ENCODE data around the gene ANGPTL2.

ANGPTL2 gene

DNA sequence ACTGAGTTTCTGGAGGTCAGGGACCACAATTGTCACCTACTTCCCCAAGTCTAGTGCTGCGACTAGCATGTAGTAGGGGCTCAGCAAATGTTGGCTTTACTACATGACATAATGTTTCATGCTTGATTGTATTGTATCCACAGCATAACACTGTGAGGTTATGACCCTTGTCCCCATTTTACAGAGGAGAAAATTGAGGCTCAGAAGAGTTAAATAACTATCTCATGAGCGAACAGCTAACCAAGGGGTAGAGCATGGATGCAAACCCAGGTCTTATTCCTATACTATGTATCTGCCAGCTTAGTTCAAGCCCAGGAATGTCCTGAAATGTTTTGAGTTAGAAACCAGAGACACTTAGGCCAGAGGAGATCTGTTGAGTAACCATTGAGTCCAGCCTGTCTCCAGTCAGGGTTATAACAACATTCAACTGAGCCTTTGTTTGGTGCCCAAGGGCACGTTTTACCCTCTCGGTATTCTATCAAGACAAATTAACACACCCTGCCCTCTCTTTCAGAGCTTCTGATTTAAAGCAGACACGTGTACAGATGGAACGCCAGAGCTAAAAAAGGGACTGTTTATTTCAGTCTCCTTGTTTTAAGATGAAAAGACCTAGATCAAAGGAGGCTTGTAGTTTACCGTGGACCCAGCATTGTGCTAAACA lies 16.5 kb downstream of the ANGPTL2 start:
- peaks cover 0 to 4% (median 0%) of the 10 kb centered on the region in 11 experiments; a peak in 3 of 22 replicates for H4K20me1 ChIP-seq
- no peak for TF ChIP-seq Cebpa-rat (IDR thresholded peaks at IDR 0.05)
- H3K4me2 ChIP-seq = no peak overlapping the region
- H3K27ac ChIP-seq = no peak overlapping the region
- H3K4me3 ChIP-seq = no peak overlapping the region
- H3K27me3 ChIP-seq = no peaks in the 10 kb centered on the region; a peak in 1 of 22 replicates
- peaks cover 0 to 72% (median 12%) of the 10 kb centered on the region in 11 experiments; a peak in 13 of 22 replicates for H3K36me3 ChIP-seq
- H3K9ac ChIP-seq = no peak overlapping the region
- peaks cover 0 to 19% (median 9%) of the 10 kb centered on the region in 10 experiments; a peak in 11 of 20 replicates for H3K4me1 ChIP-seq
- H3K9me3 ChIP-seq (replicated peaks in 1 of 11) = no peaks in the 10 kb centered on the region

DNA sequence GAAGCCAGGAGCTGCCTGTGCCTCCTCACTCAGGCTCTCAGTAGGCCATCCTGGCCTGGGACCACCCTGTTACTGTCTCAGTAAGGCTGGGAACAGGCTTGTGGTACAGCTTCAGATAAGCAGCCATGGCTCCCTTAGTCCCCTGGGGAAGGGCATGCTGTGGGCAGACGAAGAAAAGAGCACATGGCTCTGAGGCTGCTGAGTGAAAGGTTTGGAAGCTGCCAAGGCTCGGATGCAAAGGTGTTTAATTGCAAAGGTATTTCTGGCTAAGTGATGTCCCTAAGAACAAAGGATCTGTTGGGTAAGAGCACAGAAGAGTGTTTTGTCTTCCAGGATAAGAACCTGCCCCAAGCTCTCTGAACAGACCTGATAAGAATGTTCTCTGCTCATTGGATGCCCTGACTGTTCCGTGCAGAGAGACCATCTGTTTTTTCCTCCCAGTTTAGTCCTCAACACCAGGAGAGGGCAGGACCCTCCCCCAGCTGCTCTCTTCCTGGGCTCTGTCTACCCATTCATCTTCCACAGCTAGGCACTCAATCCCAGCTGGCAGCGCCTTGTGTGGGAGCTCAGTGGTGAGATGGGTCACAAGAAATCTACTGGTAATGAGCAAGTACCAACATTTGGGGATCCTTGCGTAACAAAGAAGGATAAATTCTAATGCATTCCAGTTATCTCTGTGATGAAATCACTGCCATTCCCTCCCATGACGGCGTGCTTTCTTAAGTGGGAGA lies 17.7 kb downstream of the ANGPTL2 start:
- TF ChIP-seq Cebpa-rat (IDR thresholded peaks at IDR 0.05) = no peak
- Histone ChIP-seq H3K4me1 (peaks cover 0 to 19% (median 9%) of the 10 kb centered on the region in 10 experiments; a peak in 11 of 20 replicates), H3K4me2 (peak overlapping the region in 5 of 11 experiments; percentile 6 to 26 (median 20); a peak in 4 of 22 replicates)

DNA sequence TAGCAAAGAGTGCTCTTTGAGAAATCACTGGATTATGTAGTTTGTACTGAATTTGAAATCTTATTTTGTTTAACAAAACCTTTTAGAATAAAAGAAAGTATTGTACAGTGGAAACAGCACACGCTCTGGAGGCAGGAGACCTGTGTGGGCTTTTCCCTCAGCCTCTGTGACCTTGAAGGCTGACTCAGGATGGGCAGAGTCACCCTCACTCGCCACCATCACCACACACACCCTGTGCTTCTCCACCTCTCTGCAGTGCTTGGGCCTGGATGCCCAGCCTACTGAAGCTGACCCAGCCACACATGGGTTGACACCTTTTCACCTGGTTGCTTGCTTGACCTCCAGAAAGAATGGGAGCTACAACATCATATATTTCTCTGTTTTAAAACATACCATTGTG lies 19.6 kb downstream of the ANGPTL2 start:
- Histone ChIP-seq H3K27me3 (no peaks in the 10 kb centered on the region; a peak in 1 of 22 replicates), H3K36me3 (peaks cover 0 to 63% (median 12%) of the 10 kb centered on the region in 11 experiments; a peak in 13 of 22 replicates), H3K4me1 (peaks cover 0 to 19% (median 9%) of the 10 kb centered on the region in 10 experiments; a peak in 11 of 20 replicates), H3K4me3 (no peak overlapping the region), H3K4me2 (no peak overlapping the region; a peak in 1 of 22 replicates), H4K20me1 (0 out of 22 replicates have a peak, but pooled peaks cover 0 to 5% (median 0%) of the 10 kb centered on the region in 11 experiments), H3K9me3 (replicated peaks in 1 of 11) (no peaks in the 10 kb centered on the region), H3K9ac (no peak overlapping the region), H3K27ac (no peak overlapping the region)
- no peak for TF ChIP-seq Cebpa-rat (IDR thresholded peaks at IDR 0.05)

More for the DNA sequence above, 17.7 kb downstream of the ANGPTL2 start:
- Histone ChIP-seq H3K9me3 (replicated peaks in 1 of 11) (no peaks in the 10 kb centered on the region), H3K36me3 (peaks cover 0 to 72% (median 12%) of the 10 kb centered on the region in 11 experiments; a peak in 13 of 22 replicates), H3K9ac (no peak overlapping the region; a peak in 1 of 22 replicates), H3K4me3 (no peak overlapping the region), H3K27ac (no peak overlapping the region), H4K20me1 (peaks cover 0 to 5% (median 0%) of the 10 kb centered on the region in 11 experiments; a peak in 3 of 22 replicates), H3K27me3 (no peaks in the 10 kb centered on the region; a peak in 1 of 22 replicates)

DNA sequence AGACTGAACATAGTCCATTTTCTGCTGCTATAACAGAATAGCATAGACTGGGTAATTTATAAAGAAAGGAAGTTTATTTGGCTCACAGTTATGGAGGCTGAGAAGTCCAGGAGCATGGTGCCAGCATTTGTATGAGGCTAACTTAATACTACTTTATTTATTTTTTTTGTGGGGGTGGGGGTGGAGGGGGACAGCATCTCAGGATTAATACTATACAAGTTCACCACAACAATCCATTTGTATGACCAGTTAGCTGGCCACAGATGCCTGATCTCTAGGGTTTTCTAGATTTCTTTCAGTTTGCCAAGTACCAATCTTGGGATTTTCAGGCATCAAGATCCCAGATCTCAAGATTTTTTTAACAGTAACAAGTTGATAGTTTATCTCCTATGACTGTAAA lies 20.3 kb downstream of the ANGPTL2 start:
- no peaks in the 10 kb centered on the region for H3K27me3 ChIP-seq
- no peak overlapping the region for H3K4me2 ChIP-seq
- H3K9ac ChIP-seq = no peak overlapping the region
- no peak overlapping the region for H3K27ac ChIP-seq
- no peaks in the 10 kb centered on the region for H3K9me3 ChIP-seq (replicated peaks in 1 of 11)
- no peak for TF ChIP-seq Cebpa-rat (IDR thresholded peaks at IDR 0.05)
- H3K36me3 ChIP-seq = peaks cover 0 to 57% (median 12%) of the 10 kb centered on the region in 11 experiments; a peak in 11 of 22 replicates
- H4K20me1 ChIP-seq = 0 out of 22 replicates have a peak, but pooled peaks cover 0 to 5% (median 0%) of the 10 kb centered on the region in 11 experiments
- H3K4me1 ChIP-seq = peaks cover 0 to 19% (median 9%) of the 10 kb centered on the region in 10 experiments; a peak in 11 of 20 replicates
- no peak overlapping the region for H3K4me3 ChIP-seq

DNA sequence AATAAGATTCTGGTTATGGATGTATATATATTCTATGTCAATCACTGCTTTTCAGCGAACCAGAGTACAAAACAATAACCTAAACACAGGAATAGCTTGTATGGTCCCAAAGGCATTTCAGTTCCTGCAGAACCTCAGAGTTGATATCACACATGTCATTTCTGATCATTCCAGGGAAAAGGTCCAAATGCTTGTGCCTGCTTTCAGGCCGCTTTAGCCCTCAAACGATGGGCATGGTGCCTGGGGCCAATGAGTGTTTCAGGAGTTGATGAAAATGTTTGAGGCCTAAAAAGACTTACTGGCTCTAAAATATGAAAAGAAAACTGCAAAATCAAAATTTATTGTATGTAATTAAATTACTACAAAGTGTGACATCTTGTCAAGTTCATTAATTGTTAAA lies 22.8 kb downstream of the ANGPTL2 start:
- Histone ChIP-seq H3K4me1 (peaks cover 0 to 26% (median 18%) of the 10 kb centered on the region in 10 experiments; a peak in 16 of 20 replicates), H3K27me3 (no peaks in the 10 kb centered on the region), H4K20me1 (peaks cover 0 to 11% (median 0%) of the 10 kb centered on the region in 11 experiments; a peak in 2 of 22 replicates), H3K9me3 (replicated peaks in 1 of 11) (no peaks in the 10 kb centered on the region), H3K36me3 (peaks cover 0 to 33% (median 3%) of the 10 kb centered on the region in 11 experiments; a peak in 6 of 22 replicates), H3K9ac (no peak overlapping the region), H3K4me3 (no peak overlapping the region), H3K27ac (no peak overlapping the region), H3K4me2 (no peak overlapping the region)
- TF ChIP-seq Cebpa-rat (IDR thresholded peaks at IDR 0.05) = no peak

DNA sequence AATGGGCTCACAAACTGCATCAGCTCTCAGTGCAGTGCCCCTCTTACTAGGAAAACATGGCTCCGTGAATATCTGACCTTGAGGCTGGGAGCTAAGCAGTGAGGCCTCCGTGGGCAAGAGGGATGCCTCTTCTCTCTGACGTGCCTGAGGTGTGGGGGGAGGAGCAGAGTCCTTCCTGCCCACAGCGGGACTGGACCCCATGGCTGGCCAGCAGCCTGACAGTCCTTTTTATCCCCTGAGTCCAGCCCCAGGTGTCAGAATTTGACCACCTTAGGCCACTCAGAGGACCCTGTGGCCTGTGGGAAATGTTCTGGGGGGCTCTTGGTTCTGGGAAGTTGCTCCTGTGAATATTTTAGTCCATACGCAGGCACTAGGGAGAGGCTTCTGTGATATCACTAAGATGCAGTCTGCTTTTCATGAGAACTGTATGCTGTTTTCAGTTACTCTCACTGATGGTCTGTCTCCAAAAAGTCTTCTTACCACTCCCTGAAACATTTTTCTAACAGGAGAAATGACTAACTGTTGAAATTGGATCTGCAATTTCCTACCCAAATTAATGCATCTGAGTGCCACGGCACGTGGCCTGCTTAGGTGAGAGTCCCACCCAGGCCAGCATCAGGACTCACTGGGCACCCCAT lies 23.4 kb downstream of the ANGPTL2 start:
- TF ChIP-seq Cebpa-rat (IDR thresholded peaks at IDR 0.05) = no peak
- H3K4me2 ChIP-seq = no peak overlapping the region
- no peaks in the 10 kb centered on the region for H3K27me3 ChIP-seq
- no peak overlapping the region for H3K9ac ChIP-seq
- no peak overlapping the region for H3K4me3 ChIP-seq
- no peaks in the 10 kb centered on the region for H3K9me3 ChIP-seq (replicated peaks in 1 of 11)
- H3K4me1 ChIP-seq = peaks cover 0 to 20% (median 12%) of the 10 kb centered on the region in 10 experiments; a peak in 16 of 20 replicates
- peaks cover 0 to 27% (median 3%) of the 10 kb centered on the region in 11 experiments; a peak in 6 of 22 replicates for H3K36me3 ChIP-seq
- no peak overlapping the region for H3K27ac ChIP-seq
- peaks cover 0 to 11% (median 0%) of the 10 kb centered on the region in 11 experiments; a peak in 2 of 22 replicates for H4K20me1 ChIP-seq

DNA sequence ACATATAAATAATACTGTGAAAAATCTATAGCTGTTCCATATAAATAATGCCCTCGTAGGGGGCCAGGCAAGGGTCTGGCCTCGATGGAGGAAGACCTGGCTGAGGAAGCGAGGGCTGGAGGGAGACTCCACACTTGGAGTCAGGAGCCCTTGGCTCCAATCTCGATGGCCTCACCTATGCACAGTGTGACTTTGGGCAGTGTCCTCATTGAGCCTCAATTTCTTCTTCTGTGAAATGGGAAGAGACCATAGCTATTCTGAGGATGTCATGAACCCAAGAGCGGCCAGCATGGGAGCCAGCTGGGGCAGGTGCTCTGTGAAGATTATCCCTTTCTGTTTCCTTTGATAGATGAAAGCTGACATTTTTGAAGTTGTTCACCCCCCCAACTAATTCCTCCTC lies 24.8 kb downstream of the ANGPTL2 start:
- Histone ChIP-seq H3K4me2 (no peak overlapping the region), H3K9me3 (replicated peaks in 1 of 11) (no peaks in the 10 kb centered on the region), H3K9ac (no peak overlapping the region), H3K4me1 (peaks cover 0 to 13% (median 11%) of the 10 kb centered on the region in 10 experiments; a peak in 16 of 20 replicates), H4K20me1 (peaks cover 0 to 13% (median 0%) of the 10 kb centered on the region in 11 experiments; a peak in 3 of 22 replicates), H3K27me3 (no peaks in the 10 kb centered on the region), H3K27ac (no peak overlapping the region), H3K4me3 (no peak overlapping the region), H3K36me3 (peaks cover 0 to 14% (median 3%) of the 10 kb centered on the region in 11 experiments; a peak in 5 of 22 replicates)
- TF ChIP-seq Cebpa-rat (IDR thresholded peaks at IDR 0.05) = no peak

DNA sequence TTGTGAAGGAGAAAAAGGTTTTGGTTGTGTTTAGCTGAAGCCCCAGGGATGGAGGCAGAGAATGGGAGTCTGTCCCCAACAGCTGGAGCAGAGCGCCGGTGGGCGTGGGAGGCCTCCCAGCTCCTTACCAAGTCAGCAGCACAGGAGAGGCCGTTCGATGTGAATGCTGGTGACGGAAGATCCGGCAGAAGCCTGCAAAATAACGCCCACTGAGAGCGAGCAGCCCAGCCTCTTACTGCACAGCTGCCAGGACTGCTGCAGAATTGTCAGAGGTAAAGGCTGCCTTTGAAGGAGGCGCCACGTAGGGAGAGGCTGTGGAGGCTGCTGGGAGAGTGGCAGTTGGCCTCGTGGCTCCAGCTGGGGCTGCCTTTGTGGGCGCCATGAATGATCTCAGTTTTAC lies 26.2 kb downstream of the ANGPTL2 start:
- H3K4me2 ChIP-seq = peak overlapping the region in 9 of 11 experiments; percentile 26 to 58 (median 44); a peak in 16 of 22 replicates
- no peaks in the 10 kb centered on the region for H3K9me3 ChIP-seq (replicated peaks in 1 of 11)
- H3K4me1 ChIP-seq = peaks cover 0 to 19% (median 14%) of the 10 kb centered on the region in 10 experiments; a peak in 16 of 20 replicates
- peaks cover 0 to 18% (median 6%) of the 10 kb centered on the region in 11 experiments; a peak in 7 of 22 replicates for H3K36me3 ChIP-seq
- TF ChIP-seq Cebpa-rat (IDR thresholded peaks at IDR 0.05) = no peak
- no peak overlapping the region for H3K4me3 ChIP-seq
- H3K27ac ChIP-seq = 0 out of 22 replicates have a peak overlapping the region, but pooled peaks of 1 of the 11 experiments have one; percentile 6
- 0 out of 22 replicates have a peak, but pooled peaks cover 0 to 9% (median 0%) of the 10 kb centered on the region in 11 experiments for H3K27me3 ChIP-seq
- H3K9ac ChIP-seq = no peak overlapping the region
- H4K20me1 ChIP-seq = peaks cover 0 to 19% (median 0%) of the 10 kb centered on the region in 11 experiments; a peak in 6 of 22 replicates

All from BLaER1 treated with 17β-estradiol and CSF1 and Interleukin-3, amounts not matched to agents 10 nM and 100 nM (cell line).